Stimulated activated CD8-positive, alpha-beta memory T cell treated with anti-CD3 and anti-CD28 coated beads, Interleukin-12 subunit alpha, Interleukin-12 subunit beta, amount 100 ng/mL, for 24 hours (primary cell): Measurements from ENCODE around the gene TMA7.
A peak's percentile ranks its signal among the peaks of the same experiment; 100 is the strongest.

ENCODE experiments used
- DNase-seq: peaks from one replicate; pipeline ENCODE4 v3.0.0-alpha.2; 2020; ENCODE audit errors: extremely low read depth

Gene TMA7

DNA sequence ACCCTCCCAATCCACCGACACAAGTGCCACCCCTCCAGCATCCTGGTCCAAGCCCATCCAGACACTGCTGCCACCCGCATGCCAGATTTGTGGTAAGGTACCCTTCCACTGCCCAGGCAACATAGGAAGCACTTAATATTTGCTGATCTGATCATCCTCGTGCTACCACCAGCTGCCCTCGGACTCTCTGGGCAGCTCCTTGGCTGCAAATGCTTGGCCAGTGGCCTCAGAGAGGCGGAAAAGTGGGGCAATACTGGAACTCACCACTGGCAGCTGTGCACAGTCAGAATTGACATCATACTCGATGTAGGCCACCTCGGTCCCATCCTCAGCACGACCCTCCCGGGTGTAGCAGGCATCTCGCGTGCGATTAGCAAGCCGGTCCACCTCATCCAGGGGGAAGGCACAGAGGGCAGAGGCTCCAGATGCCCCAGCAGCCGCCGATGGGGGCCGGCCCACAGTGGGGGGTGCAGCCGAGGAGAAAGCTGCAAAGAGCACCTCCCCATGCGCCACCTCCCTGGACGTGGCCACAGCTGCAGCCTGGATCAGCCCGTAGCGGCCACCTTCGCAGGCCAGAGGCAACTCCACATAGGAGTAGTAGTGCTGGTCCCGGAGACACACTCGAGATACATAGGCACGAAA lies 16.7 kb upstream of the TMA7 start:
- no peak for DNase-seq

- no peak for DNase-seq
Observed at GRCh38 chr3:48423883-48424695, 16.0 kb upstream of the TMA7 start.

DNA sequence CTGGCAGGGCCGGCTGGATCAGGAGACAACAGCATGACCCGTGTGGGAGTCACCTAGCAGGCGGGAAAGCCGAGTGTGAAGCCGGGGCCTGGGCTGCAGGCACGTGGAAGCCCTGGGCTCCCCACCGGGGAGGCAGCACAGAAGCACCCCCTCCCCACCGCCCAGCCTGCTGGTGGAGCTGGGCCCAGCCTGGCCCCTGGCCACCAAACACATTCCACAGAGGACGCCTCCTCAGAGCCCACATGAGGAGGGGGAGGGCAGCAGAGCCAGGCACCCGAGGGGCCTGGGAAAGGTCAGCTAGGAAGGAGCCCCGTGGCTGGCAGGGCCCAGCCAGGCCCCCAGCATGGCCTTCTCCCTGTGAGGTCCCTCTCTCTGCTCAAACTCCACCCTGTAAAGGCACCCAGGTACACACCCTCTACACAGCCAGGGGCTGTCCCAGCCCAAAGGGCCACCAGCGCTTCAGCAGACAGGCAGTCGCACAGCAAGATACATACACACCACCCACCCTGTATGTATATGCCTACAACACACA lies 14.7 kb upstream of the TMA7 start:
- no peak for DNase-seq

DNA sequence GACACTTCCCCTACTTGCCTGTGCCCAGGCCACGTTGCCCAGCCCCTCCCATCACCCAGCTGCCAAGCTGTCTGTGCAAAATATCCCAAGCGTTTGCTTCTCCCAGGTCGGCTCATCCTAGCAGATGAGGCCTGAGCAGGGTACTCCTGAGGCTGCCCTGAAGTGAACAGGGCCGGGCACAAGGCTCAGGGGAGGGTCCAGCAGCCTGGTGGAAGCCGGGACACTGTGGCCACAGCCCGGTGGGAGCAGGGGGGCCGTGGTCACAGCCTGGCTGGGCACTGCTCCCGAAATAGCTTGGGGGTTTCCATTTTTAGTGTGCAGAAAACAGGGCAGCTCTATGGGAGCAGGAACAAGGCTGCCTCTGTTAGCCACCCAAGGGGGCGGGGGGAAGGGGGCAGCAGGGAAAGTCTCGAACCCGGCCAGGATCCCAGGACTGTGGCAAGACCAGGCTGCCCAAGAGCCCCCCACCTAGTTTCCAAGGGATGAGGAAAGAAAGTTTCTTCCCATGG lies 13.6 kb upstream of the TMA7 start:
- no peak for DNase-seq

GRCh38 chr3:48426944-48427629 lies 13.0 kb upstream of the TMA7 start:
- DNase-seq = no peak

- DNase-seq = no peak
Observed at GRCh38 chr3:48427630-48427962, 12.5 kb upstream of the TMA7 start.

DNA sequence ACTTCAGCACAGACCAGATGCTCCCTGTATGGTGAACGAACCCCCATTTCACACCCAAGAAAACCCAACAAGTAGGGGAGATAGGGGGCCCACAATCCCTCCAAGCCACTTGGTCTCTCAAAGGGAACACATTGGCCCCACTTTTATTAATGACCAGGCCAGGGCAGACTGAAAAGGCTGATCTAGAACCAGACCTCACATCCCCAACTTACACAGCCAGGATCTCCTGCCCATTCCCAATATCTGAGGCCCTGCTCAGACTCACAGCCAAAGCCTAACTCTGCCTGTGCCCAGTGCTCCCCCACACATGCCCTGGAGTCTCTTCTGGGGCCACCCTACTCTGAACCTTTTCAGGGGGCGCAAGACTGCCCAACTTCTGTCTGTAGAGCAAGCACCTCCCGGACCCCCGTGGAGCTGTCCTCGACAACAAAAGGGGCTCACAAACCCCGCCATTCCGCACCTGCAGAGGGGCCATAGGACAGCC lies 11.9 kb upstream of the TMA7 start:
- DNase-seq = no peak

DNA sequence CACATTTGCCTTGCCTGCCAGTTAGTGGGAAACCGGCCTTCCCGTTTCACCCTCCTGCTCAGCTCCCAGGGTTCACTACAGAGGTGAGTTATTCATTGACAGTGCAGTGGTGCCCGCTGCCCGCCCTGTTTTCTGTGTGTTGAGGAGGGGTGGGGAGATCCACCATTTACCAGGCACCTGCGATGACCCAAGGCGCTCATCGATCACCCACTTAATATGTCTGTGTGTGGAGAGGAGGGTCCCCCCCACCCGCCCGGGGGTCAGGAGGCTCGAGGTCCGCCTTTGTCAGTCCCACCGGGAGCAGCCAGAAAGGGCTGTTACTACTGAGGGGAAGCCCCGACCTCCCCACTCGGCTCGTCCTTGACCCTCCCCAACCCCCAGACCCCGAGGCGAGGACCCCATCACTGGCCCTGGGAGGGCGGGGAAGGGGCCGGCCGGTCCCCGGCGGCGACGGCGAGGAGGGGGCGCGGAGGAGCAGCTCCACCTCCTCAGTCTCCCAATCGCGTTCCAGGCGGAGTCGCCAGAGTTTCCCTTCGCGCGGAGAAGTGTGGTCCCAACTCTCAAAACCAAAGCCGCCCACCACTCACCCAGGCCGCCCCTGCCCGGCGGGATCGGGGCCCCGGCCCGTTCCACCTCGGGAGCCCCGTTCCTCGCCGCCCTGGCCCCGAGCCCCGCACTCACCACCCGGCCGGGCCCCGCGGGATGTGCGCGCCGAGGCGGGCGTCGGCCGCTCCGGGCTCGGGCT lies 11.3 kb upstream of the TMA7 start:
- no peak for DNase-seq

GRCh38 chr3:48429317-48429959 lies 10.6 kb upstream of the TMA7 start:
- DNase-seq = no peak

GRCh38 chr3:48429960-48430707 lies 9.9 kb upstream of the TMA7 start, which contains the start of gene PLXNB1:
PLXNB1 (minus strand) TSS chr3:48430086; CDS start chr3:48424611, 5,475 bp downstream.
- no peak for DNase-seq

- DNase-seq = no peak
Observed at GRCh38 chr3:48430708-48431101, 9.4 kb upstream of the TMA7 start.

DNA sequence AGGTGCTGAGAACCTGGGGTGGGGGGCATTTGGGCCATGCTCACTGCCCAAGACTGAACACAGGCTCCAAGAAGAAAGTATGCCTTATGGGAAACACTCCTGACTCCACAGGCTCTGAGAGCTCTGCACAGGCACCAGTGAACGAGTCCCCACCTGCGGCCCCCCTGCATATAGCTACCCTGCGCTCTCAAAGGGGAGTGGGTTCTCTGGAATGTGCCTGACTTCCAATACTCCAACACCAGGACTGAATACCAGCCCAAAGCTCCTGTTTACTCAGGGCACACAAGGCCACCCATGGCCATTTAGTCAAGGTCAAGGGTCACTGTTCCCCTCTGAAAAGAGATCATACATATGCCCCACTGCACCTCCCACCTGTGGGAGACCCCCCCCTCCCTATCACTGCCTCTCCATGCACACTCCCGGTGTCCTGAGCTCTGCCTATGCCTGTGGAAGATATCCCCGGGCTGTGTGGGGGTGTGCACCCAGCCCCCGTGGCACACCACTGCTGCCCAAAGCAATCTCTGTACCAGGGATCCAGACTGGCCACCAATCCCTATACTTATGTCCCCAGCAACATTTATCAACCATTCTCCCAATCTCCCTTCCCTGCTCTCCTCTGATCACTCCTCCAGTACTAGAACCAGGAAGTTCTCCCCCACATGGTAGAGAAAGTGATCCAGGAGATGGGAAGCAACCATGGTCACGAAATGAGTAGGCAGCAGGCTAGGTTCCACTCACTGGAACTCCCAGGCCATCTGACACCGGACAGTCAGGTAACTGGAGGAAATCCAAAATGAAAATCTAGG lies 8.6 kb upstream of the TMA7 start:
- DNase-seq = no peak

DNA sequence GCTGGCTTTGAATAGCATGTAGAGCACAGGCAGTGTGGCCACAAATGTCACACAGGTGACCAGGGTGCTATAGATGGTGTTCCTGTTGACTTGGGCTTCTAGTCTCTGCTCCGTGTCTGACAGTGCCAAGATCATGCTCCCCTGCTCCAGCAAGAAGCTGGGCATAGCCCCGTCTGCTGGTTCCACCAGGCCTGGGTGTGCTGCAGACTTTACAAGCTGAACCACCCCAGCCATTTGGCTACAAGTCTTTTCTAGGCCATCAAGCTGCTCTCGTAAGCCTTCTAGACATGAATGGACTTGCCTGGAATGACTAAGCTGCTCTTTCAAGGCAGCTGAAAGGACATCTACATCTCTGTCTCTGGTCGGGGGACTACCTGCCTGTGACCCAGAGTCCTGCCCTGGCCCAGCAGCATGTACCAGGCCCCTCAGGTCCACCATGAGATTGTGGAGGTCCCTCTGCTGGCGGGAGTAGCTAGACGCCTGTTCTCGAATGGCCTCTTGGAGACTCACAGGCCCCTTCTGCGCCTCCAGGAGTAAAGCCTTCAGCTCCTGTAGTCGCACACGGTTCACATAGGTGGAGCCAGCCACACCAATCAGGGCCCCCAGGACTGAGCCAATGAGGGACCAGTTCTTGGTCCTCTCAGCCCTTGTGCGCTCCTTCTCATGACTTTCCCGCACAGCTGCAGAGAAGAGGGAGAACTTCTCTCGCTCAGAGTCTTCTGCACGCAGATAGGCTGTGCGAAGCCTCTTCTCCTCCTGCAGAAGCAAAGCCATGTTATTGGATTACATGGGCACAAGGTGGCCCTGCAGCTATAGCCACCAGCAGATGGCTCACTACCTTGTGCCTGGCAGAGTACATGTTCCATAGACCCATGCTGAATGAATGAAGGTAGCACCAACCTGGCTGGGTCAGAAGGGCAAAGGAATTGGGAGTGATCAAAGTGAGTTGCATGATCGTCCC lies 7.4 kb upstream of the TMA7 start:
- DNase-seq = no peak

DNA sequence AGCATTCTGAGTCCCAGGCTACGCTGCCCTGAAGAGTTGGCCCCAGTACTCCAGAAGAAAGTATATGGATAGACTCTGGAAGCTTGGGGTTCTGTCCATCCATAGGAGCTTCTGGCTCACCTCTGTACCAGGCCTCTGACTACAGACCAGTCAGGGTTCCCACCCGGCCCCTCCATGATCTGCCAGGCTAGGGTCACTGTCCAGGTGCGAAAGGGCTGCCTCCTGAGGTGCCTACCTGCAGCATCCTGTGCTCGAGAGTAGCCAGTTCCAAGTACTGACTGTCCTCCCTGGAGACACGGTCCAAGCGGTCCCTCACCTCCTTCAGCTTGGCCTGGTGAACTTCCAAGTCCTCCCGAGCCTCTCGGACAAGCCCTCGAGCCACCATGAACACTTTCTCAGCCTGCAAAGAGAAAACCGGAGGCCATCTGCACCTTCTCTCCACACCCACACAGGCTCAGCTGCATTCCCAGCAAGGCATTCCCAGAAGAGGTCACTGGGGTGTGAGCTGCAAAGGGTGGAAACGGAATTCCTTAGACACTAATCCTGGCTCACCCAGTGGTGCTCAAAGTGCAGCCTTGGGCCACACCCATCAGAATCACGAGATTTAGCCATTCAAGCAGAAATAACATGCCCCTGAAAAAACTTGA lies 6.5 kb upstream of the TMA7 start:
- DNase-seq = no peak

DNA sequence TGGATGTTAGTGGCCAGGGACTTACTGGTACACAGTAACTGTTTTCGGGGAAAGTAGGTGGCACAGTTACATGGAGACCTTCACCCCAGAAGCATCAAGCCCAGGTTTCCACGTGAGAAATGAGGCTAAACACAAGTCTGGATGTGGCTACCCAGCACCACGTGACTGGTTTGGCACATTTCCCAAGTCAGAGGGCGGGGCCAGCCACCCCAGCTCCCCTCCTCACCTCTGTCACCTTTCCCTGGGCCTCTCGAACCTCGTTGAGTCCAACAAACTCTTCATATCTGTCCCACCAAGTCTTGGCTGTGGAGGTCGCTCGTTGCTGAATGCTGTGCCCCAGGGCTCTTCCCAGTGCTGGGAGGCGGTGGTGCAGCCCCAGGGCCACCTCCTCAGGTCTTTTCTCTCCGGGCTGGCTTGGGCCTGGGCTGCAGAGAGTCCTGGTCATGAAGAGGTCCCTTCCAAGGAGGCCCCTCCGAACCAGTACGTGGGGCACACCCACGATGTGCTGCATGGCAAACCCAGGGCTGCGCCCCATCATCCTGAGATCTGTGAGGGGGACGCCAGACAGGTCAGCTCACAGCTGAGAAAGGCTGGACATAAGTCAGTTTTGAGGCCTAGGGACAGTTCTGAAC lies 5.3 kb upstream of the TMA7 start:
- DNase-seq = no peak

DNA sequence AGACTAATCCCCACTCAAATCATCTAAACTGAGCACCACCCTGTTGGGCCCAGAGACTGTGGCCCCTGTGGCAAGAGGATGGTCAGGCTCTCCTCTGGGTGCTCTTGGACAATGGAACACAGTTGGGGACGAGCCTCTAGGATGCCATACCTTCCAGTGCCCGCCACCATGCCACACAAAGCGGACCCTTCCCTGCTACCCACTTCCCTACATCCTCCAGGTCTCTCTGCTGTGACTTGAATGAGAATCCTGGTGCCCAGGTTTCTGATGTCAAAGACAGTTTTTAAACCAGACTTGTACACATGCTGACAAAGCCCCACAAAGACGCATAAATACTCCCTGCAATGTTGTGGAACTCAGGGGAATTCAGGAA lies 4.8 kb upstream of the TMA7 start:
- no peak for DNase-seq

GRCh38 chr3:48435774-48436476 lies 4.1 kb upstream of the TMA7 start:
- peak; percentile 63 for DNase-seq
